Hematopoietic multipotent progenitor cell treated with erythropoietin and hydrocortisone succinate and interleukin-3 and kit ligand, for 6 days (in vitro differentiated cells): ENCODE results near the gene CACNA1S.

Experiments used
- DNase-seq: peaks from one replicate; pipeline ENCODE4 v3.0.0-alpha.2; 2015

Gene CACNA1S

DNA sequence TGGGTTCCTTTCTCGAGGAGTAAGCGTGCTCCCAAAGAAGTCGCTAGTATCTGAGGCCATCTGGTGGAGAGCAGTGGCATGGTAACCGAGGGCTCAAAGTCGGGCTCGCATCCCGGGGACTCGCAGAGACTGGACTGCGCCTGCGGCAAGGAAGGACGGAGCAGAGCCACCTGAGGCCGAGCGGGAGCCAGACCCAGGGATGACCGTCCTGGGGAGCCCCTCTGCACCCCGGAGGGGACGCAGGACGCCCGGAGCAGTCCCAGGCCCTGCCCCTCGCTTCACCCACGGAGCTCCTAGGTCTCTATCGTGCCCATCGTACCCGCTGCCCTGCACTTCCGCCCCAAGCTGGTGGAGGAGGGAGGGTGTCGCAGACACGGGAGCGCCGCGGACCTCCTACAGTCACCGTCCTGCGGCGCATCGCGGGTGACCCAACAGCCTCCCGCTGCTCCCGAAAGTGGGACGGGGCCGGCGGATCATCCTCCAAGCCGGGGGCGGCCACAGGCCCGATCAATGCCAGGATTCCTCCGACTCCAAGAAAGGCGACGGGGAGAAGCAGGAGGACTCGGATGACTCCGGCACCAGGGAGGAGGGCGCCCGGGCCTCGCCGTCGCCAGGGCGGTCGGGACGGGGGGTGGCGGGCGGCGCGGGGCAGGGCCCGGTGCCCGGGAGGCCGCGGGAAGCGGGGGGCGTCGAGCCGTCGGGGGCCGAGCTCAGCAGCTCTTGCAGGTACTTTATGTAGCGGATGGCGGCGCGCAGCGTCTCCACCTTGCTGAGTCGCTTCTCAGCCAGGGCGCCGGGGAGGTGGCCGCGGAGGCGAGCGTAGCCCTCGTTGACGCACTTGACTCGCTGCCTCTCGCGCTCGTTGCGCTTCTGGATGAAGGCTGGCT, 2.3 kb upstream of the CACNA1S start:
- peak; percentile 89 for DNase-seq

- DNase-seq, result no peak
These were observed 1.4 kb upstream of the CACNA1S start for GRCh38 chr1:201113451-201114244.

- DNase-seq, result no peak
These were observed 700 bp upstream of the CACNA1S start for GRCh38 chr1:201112926-201113325.

- DNase-seq, result no peak
These were observed 554 bp downstream of the CACNA1S start for GRCh38 chr1:201111672-201112071.

DNA sequence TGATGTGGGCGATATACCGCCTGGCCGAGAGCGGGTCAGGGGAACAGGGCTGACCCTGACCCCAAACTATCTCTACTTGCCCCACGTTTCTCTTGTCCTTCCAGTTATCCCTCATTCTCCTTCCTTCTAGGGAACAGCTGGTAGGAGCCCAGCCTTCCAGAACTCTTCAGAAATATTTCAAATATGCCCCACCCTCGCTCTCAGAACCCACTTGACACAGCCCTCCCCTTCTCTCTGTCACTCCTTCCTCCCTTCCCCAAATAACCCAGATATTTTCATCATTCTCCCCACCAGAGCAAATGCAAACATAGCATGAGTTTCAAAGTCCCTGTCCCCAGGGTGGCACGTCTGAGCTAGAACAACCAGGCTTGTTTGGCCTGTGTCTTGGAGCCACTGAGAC, 1.1 kb downstream of the CACNA1S start:
- no peak for DNase-seq

DNA sequence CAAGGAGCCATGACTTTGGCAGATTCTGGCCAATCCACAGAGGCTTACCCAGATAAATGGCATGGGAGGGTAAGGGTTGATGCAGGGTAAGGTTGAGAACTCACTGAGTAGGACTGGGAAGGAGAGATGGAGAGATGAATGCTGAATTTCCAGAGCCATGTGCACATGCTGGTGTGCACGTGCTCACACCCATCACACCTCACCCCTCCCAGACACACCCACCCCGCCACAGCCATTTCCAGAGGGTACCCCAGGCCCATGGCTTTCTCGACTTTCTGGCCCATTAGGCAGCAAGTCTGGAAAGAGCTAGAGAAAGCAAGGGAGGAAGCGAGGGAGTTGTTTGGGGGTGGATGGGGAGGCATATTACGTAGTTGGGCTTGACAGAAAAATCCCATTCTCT, 1.6 kb downstream of the CACNA1S start:
- DNase-seq, result no peak

GRCh38 chr1:201110138-201110537, 2.1 kb downstream of the CACNA1S start:
- DNase-seq, result no peak

GRCh38 chr1:201109651-201110050, 2.6 kb downstream of the CACNA1S start:
- DNase-seq, result no peak

DNA sequence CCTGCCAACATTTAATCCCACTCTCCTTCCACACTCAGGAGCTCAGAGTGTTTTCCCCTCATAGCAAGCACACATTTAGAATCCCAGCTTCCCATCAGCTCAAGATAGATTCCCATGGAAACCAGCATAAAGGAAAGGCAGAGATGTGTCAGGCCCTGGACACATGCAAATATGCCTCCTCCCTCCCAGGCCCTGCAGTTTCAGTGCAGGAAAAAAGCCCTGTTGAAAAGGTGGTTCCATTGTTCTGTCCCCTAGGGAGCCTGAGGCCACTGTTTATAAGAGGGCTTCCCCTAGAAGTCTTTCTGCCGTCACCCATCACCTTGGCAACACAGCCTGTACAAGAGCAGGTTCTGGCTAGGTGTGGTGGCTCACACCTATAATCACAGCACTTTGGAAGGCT, 3.6 kb downstream of the CACNA1S start:
- DNase-seq, result no peak

DNA sequence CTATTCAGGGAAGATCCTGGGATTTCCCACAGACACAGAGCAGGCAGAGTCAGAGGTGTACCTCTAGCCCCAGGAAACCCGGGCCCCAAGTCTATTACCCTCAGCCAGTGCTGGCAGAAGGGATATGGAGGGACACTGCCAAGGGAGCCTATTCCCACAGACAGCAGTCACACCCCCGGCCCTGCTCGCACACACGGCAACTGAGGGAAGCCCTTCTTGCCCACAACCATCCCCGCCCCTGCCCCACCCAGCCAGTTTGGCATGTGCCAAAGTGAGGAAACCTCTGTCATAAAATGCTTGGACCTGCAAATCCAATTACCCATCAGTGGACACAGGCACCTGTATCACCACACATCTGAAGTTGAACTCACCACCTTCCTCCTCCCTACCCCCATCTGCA, 6.5 kb downstream of the CACNA1S start:
- DNase-seq, result peak; percentile 6

- no peak for DNase-seq
These were observed 8.1 kb downstream of the CACNA1S start for GRCh38 chr1:201104141-201104540.

GRCh38 chr1:201103666-201104065, 8.6 kb downstream of the CACNA1S start:
- DNase-seq, result no peak

GRCh38 chr1:201100169-201100930, 11.9 kb downstream of the CACNA1S start:
- no peak for DNase-seq

DNA sequence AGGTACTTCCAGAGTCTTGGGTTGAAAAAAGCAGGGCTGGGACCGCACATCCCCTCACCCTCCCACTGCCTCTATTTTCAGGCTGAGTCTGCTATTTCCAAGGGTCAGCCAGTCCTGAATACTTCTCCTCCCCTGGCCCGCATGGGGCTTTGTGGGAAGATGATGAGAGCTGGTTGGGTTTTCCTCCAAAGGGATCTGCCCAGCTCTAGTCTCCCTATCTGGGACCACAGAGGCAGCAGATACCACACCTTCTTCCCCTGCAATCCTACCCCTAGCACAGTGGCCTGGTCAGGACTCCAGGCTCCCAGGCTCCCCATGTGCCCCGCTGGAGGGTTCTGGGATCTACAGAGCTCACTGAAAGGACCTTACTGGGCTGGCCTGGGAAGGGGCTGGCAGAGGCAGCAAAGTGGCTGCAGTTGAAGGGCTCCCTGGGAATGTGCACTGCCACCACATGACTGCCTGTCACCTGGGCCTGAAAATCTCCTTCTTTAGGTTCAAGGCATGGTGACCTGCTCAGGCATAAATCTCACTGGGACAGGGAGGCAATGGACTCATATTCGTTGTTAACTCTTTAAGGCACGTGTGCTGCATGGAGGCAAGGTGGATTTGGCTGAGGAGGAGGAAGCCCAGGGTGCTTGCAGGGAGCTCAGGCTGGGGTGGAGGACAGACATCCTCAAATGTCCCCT, 13.1 kb downstream of the CACNA1S start:
- DNase-seq, result no peak

GRCh38 chr1:201096977-201097856, 15.0 kb downstream of the CACNA1S start:
- DNase-seq, result no peak

GRCh38 chr1:201096041-201096461, 16.2 kb downstream of the CACNA1S start:
- no peak for DNase-seq

GRCh38 chr1:201095581-201095980, 16.6 kb downstream of the CACNA1S start:
- DNase-seq, result no peak

GRCh38 chr1:201094832-201095231, 17.4 kb downstream of the CACNA1S start:
- DNase-seq, result no peak

DNA sequence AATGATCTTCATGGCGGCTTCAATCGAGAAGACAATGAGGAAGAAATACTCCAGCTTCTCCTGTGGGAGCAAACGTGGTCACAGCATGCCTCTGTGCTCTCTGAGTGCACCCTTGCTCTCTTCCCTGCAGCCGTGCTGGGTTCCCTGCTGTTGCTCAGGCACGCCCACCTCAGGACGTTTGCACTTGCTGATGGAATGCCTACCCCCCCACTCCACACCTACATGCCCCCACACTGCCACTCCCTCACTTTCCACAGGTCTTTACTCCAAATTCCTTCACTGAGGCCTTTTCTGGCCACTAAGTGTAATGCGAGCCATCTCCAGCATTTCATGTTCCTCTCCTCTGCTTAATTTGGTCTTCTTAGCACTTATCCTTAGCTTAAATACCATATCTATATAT, 18.3 kb downstream of the CACNA1S start:
- no peak for DNase-seq

GRCh38 chr1:201093561-201093960, 18.7 kb downstream of the CACNA1S start:
- DNase-seq, result no peak

GRCh38 chr1:201092738-201093137, 19.5 kb downstream of the CACNA1S start:
- no peak for DNase-seq

DNA sequence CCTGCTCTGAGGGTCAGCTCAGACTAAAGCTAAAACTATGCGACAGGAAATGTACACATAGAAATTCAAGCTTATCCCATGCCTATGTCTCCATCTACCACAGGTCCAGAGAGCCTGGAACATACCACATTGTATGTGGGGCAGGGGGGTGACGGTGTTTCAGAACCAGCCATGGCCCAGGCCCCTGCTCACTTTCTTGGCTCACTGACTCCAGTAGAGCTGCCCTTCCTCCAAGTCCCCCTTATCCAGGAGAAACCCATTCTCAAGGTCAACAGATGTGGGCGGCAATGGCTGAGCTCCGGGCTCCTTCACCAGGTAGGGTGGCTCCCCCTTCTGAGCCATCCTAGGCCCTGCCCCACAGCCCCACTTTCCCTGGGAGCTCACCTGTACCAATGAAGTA, 21.0 kb downstream of the CACNA1S start:
- DNase-seq, result no peak
